GM10248 (cell line): ENCODE data around the gene CEP152.

ENCODE experiments used
- CTCF ChIA-PET: fragments of 300-600 bp; sonication (Branson Sonifier 250); formaldehyde crosslinking; extraction: SDS; loops from one replicate; lab custom pipeline; 2021; ENCODE audit warnings: antibody characterized with exemption; lab: Yijun Ruan, JAX
- POLR2A ChIA-PET: fragments of 350-650 bp; sonication (Branson Sonifier 250); formaldehyde crosslinking; extraction: SDS; loops from one replicate; lab custom pipeline; 2020; ENCODE audit warnings: antibody characterized with exemption; lab: Yijun Ruan, JAX
- DNase-seq: peaks from one replicate; pipeline ENCODE4 v3.0.0; 2012; ENCODE audit errors: extremely low spot score
- CTCF ChIP-seq: IDR thresholded peaks from 2 replicates; pipeline ENCODE4 v1.5.1; 2012; ENCODE audit warnings: mild to moderate bottlenecking, low read depth; ENCODE audit errors: extremely low read depth, missing control alignments, control extremely low read depth

CEP152 gene

GRCh38 chr15:48781481-48782081 is 29.3 kb downstream of the CEP152 start:
- CTCF ChIA-PET, result no interaction called here
- POLR2A ChIA-PET, result no interaction called here

GRCh38 chr15:48781017-48781416 is 29.9 kb downstream of the CEP152 start:
- no peak for TF ChIP-seq CTCF
- no peak for DNase-seq
- CTCF ChIA-PET, result no interaction called here
- POLR2A ChIA-PET, result no interaction called here

More at GRCh38 chr15:48781481-48782081, 29.3 kb downstream of the CEP152 start:
- DNase-seq, result no peak
- no peak for TF ChIP-seq CTCF

GRCh38 chr15:48778331-48778730 is 32.5 kb downstream of the CEP152 start:
- ChIA-PET CTCF (interaction anchor here (1.0 to 4.1 kb wide), 4 partner anchors 9 to 35 kb away, joined by 3 to 11 read pairs (median 4); no protein-coding TSS in a partner anchor), POLR2A (no interaction called here)
- no peak for DNase-seq
- no peak for TF ChIP-seq CTCF

- POLR2A ChIA-PET, result no interaction called here
- no peak for TF ChIP-seq CTCF
- DNase-seq, result no peak
- CTCF ChIA-PET, result interaction anchor here (1.0 to 4.1 kb wide), 4 partner anchors 9 to 35 kb away, joined by 3 to 11 read pairs (median 4); no protein-coding TSS in a partner anchor
Measured at GRCh38 chr15:48777645-48778330, 33.1 kb downstream of the CEP152 start.

- ChIA-PET CTCF (interaction anchor here (0.9 to 4.1 kb wide), 4 partner anchors 26 to 307 kb away, joined by 3 to 11 read pairs (median 3); partner anchors contain the start of gene CEP152), POLR2A (no interaction called here)
- no peak for DNase-seq
- no peak for TF ChIP-seq CTCF
Measured at GRCh38 chr15:48775546-48775945, 35.3 kb downstream of the CEP152 start.

GRCh38 chr15:48774484-48774883 is 36.4 kb downstream of the CEP152 start:
- POLR2A ChIA-PET, result no interaction called here
- TF ChIP-seq CTCF, result no peak
- DNase-seq, result no peak
- CTCF ChIA-PET, result interaction anchor here (1.4 to 4.1 kb wide), 2 partner anchors 27 to 36 kb away, joined by 3 to 11 read pairs; partner anchors contain the start of gene CEP152
